H1 (cell line): Measurements from ENCODE around the gene ABL1. TPM values are rescaled to one million over a fixed set of nuclear protein-coding genes. Genes with fewer than 3 reads are reported as not detected.
A peak's percentile ranks its signal among the peaks of the same experiment; 100 is the strongest.

Source experiments
- CTCF ChIA-PET: fragments of 300-600 bp; sonication (Branson Sonifier 250); formaldehyde crosslinking; loops from one replicate; lab custom pipeline; 2021; ENCODE audit not compliant: partially characterized antibody; lab: Charles Lee
- POLR2A ChIA-PET: fragments of 300-600 bp; sonication (Branson Sonifier 250); formaldehyde crosslinking; loops from one replicate; lab custom pipeline; 2021; ENCODE audit warnings: inconsistent platforms; ENCODE audit not compliant: partially characterized antibody; lab: Charles Lee
- DNase-seq, 2 experiments: peaks; one replicate each; pipeline versions ENCODE4 v3.0.0 to v3.0.0-alpha.2; 2010 to 2022; ENCODE audit warnings: low spot score in 2 of 2, low read depth in 1 of 2, mixed read lengths in 1 of 2
- FAIRE-seq: peaks from 2 replicates; lab custom pipeline; 2011; peaks lifted over from hg19 to GRCh38; lab: Jason Lieb, UNC
- H2AFZ ChIP-seq: 2 replicates; pipeline ENCODE4 v1.8.1; 2012; ENCODE audit warnings: low read length, inconsistent platforms
- H2AK5ac ChIP-seq: 2 replicates; pipeline ENCODE4 v1.6.1; 2013; ENCODE audit warnings: low read depth, low read length
- H2BK120ac ChIP-seq: replicated peaks from 2 replicates; pipeline ENCODE3; 2013; ENCODE audit warnings: low read depth, low read length, inconsistent platforms
- H2BK12ac ChIP-seq: 2 replicates; pipeline ENCODE4 v1.6.1; 2013; ENCODE audit warnings: low read depth, low read length
- H2BK15ac ChIP-seq: 2 replicates; pipeline ENCODE4 v1.6.1; 2013; ENCODE audit warnings: low read length
- H2BK20ac ChIP-seq: 2 replicates; pipeline ENCODE4 v1.6.1; 2013; ENCODE audit warnings: low read length
- H2BK5ac ChIP-seq: 2 replicates; pipeline ENCODE4 v1.6.1; 2013; ENCODE audit warnings: low read depth, low read length
- H3K14ac ChIP-seq: 2 replicates; pipeline ENCODE4 v1.6.1; 2013; ENCODE audit warnings: inconsistent platforms; ENCODE audit not compliant: insufficient read length
- H3K18ac ChIP-seq: 2 replicates; pipeline ENCODE4 v1.6.1; 2013; ENCODE audit warnings: low read length; ENCODE audit errors: extremely low read depth
- H3K23ac ChIP-seq: 2 replicates; pipeline ENCODE4 v1.6.1; 2013; ENCODE audit warnings: inconsistent platforms; ENCODE audit not compliant: insufficient read length
- H3K23me2 ChIP-seq: 2 replicates; pipeline ENCODE4 v1.6.1; 2013; ENCODE audit warnings: low read depth, low read length
- H3K27ac ChIP-seq: 2 replicates; pipeline ENCODE4 v1.6.1; 2011; ENCODE audit warnings: low read depth, low read length, inconsistent platforms
- H3K27me3 ChIP-seq, 4 experiments: replicated peaks in 1 of 4; 1 replicate in 1 of 4; 2 replicates in 3 of 4; pipeline versions ENCODE4 v1.6.1 to v1.8.1; 2011 to 2013; ENCODE audit warnings: low read length in 3 of 4, mild to moderate bottlenecking in 3 of 4, inconsistent platforms in 2 of 4, mixed read lengths in 2 of 4, moderate library complexity in 1 of 4; ENCODE audit not compliant: control insufficient read depth in 3 of 4, insufficient read depth in 3 of 4; ENCODE audit errors: extremely low read depth in 1 of 4
- H3K36me3 ChIP-seq, 4 experiments: 2 replicates each; pipeline versions ENCODE4 v1.6.1 to v1.8.1; 2011 to 2013; ENCODE audit warnings: mild to moderate bottlenecking in 4 of 4, low read length in 3 of 4, moderate library complexity in 2 of 4, control low read depth in 1 of 4, inconsistent platforms in 1 of 4; ENCODE audit not compliant: insufficient read depth in 4 of 4, control insufficient read depth in 2 of 4
- H3K4ac ChIP-seq: replicated peaks from 2 replicates; pipeline ENCODE3; 2013; ENCODE audit warnings: low read length, low read depth, mixed read lengths, inconsistent platforms; ENCODE audit not compliant: insufficient read length
- H3K4me1 ChIP-seq, 4 experiments: replicated peaks in 1 of 4; 1 replicate in 1 of 4; 2 replicates in 3 of 4; pipeline versions ENCODE4 v1.6.1 to v1.8.1; 2011 to 2013; ENCODE audit warnings: low read length in 3 of 4, inconsistent platforms in 2 of 4, mixed read lengths in 1 of 4; ENCODE audit not compliant: insufficient read depth in 4 of 4, control insufficient read depth in 3 of 4
- H3K4me2 ChIP-seq, 2 experiments: 2 replicates each; pipeline versions ENCODE4 v1.6.1 to v1.8.1; 2011 to 2013; ENCODE audit warnings: low read depth in 2 of 2, low read length in 2 of 2, control low read depth in 1 of 2, inconsistent platforms in 1 of 2, mild to moderate bottlenecking in 1 of 2; ENCODE audit not compliant: insufficient read depth in 1 of 2
- H3K4me3 ChIP-seq, 4 experiments: fragments of 200-600, 300-600 bp in 1 of 4; sonication (generic), shearing (Covaris generic), sonication (Bioruptor Twin) in 1 of 4; 2 replicates each; pipeline versions ENCODE4 v1.5.1 to v1.8.1; 2011 to 2016; ENCODE audit warnings: low read length in 4 of 4, low read depth in 3 of 4, control low read depth in 2 of 4, inconsistent platforms in 2 of 4, mild to moderate bottlenecking in 2 of 4, mixed read lengths in 1 of 4, moderate library complexity in 1 of 4; ENCODE audit not compliant: insufficient read depth in 2 of 4; ENCODE audit errors: extremely low read depth in 1 of 4
- H3K56ac ChIP-seq: replicated peaks from 2 replicates; pipeline ENCODE3; 2013; ENCODE audit warnings: low read depth, mild to moderate bottlenecking, mixed read lengths, low read length, inconsistent platforms; ENCODE audit not compliant: insufficient read length
- H3K79me1 ChIP-seq: 2 replicates; pipeline ENCODE4 v1.6.1; 2013; ENCODE audit warnings: low read depth, low read length, control low read depth
- H3K79me2 ChIP-seq, 2 experiments: 2 replicates each; pipeline versions ENCODE4 v1.6.1 to v1.8.1; 2012 to 2013; ENCODE audit warnings: low read length in 2 of 2, mild to moderate bottlenecking in 2 of 2, inconsistent platforms in 1 of 2; ENCODE audit not compliant: insufficient read depth in 2 of 2, control insufficient read depth in 1 of 2
- H3K9ac ChIP-seq, 4 experiments: replicated peaks in 1 of 4; 1 replicate in 1 of 4; 2 replicates in 3 of 4; pipeline versions ENCODE4 v1.6.1 to v1.8.1; 2011 to 2013; ENCODE audit warnings: low read depth in 3 of 4, low read length in 3 of 4, control low read depth in 2 of 4, mild to moderate bottlenecking in 2 of 4, moderate library complexity in 2 of 4, inconsistent platforms in 1 of 4; ENCODE audit errors: extremely low read depth in 1 of 4
- H3K9me3 ChIP-seq, 2 experiments: 2 replicates each; pipeline versions ENCODE4 v1.6.1 to v1.8.1; 2012 to 2013; ENCODE audit warnings: mild to moderate bottlenecking in 2 of 2, moderate library complexity in 2 of 2, control low read depth in 1 of 2, inconsistent platforms in 1 of 2, low read depth in 1 of 2, low read length in 1 of 2, mixed read lengths in 1 of 2; ENCODE audit not compliant: insufficient read depth in 2 of 2
- H4K20me1 ChIP-seq, 2 experiments: replicated peaks in 1 of 2; 2 replicates each; pipeline versions ENCODE3 to v1.8.1; 2011 to 2013; ENCODE audit warnings: inconsistent platforms in 2 of 2, low read length in 2 of 2, mild to moderate bottlenecking in 1 of 2; ENCODE audit not compliant: insufficient read depth in 2 of 2, control insufficient read depth in 1 of 2
- H4K5ac ChIP-seq: 2 replicates; pipeline ENCODE4 v1.6.1; 2013; ENCODE audit warnings: low read length, low read depth, mixed read lengths, inconsistent platforms; ENCODE audit not compliant: insufficient read length
- H4K8ac ChIP-seq: 2 replicates; pipeline ENCODE4 v1.8.0; 2013; ENCODE audit warnings: mild to moderate bottlenecking, moderate library complexity, low read length, inconsistent platforms; ENCODE audit not compliant: insufficient read depth; ENCODE audit errors: extremely low read depth
- H4K91ac ChIP-seq: replicated peaks from 2 replicates; pipeline ENCODE3; 2013; ENCODE audit warnings: low read length, mixed read lengths, inconsistent platforms; ENCODE audit not compliant: insufficient read length
- CTCF ChIP-seq, 3 experiments: IDR thresholded peaks; 1 replicate in 2 of 3; 2 replicates in 1 of 3; pipeline versions ENCODE4 v1.5.1 to v1.6.1; 2011; ENCODE audit warnings: low read length in 3 of 3, mild to moderate bottlenecking in 3 of 3, inconsistent platforms in 2 of 3, low read depth in 1 of 3, moderate library complexity in 1 of 3; ENCODE audit not compliant: insufficient read depth in 1 of 3; ENCODE audit errors: control extremely low read depth in 1 of 3
- PHF8 ChIP-seq: fragments of 200-600 bp; sonication (generic); conservative IDR thresholded peaks from 2 replicates; pipeline ENCODE4 v1.7.1; 2012; ENCODE audit warnings: low read depth, mild to moderate bottlenecking, inconsistent platforms, low read length, moderate library complexity
- POLR2A ChIP-seq, 2 experiments: IDR thresholded peaks; 1 replicate in 1 of 2; 2 replicates in 1 of 2; pipeline ENCODE4 v1.6.1; 2011; ENCODE audit warnings: low read depth in 2 of 2, low read length in 2 of 2, mild to moderate bottlenecking in 2 of 2; ENCODE audit errors: control extremely low read depth in 1 of 2
- POU5F1 ChIP-seq: IDR thresholded peaks from 2 replicates; pipeline ENCODE4 v1.6.1; 2011; ENCODE audit warnings: low read depth, mild to moderate bottlenecking, low read length, moderate library complexity
- SAP30 ChIP-seq: fragments of 300-600 bp; sonication (generic); IDR thresholded peaks from 2 replicates; pipeline ENCODE4 v1.7.1; 2012; ENCODE audit warnings: low read length, moderate library complexity, mild to moderate bottlenecking, inconsistent platforms; ENCODE audit not compliant: insufficient read depth, insufficient replicate concordance
- SIN3A ChIP-seq, 2 experiments: IDR thresholded peaks in 1 of 2; conservative IDR thresholded peaks in 1 of 2; 2 replicates each; pipeline ENCODE4 v1.6.1; 2011 to 2012; ENCODE audit warnings: low read length in 2 of 2, improper control_type of control experiment in 1 of 2, low read depth in 1 of 2, mild to moderate bottlenecking in 1 of 2
- SIX5 ChIP-seq: IDR thresholded peaks from 2 replicates; pipeline ENCODE4 v1.6.1; 2011; ENCODE audit warnings: mild to moderate bottlenecking, low read depth, low read length
- TBP ChIP-seq: IDR thresholded peaks from 2 replicates; pipeline ENCODE4 v1.6.1; 2011; ENCODE audit warnings: low read depth, low read length, improper control_type of control experiment
- WGBS, 2 experiments: shearing (Covaris generic) in 1 of 2; methylation state at CpG; one replicate each; pipeline versions ENCODE4 v1.1.6 to v1.1.7; 2013 to 2015; ENCODE audit warnings: low lambda C conversion rate in 2 of 2, mixed read lengths in 2 of 2, inconsistent platforms in 1 of 2, low coverage in 1 of 2, missing lambda C conversion rate in 1 of 2; ENCODE audit not compliant: insufficient replicate concordance in 2 of 2, insufficient coverage in 1 of 2, insufficient read length in 1 of 2; ENCODE audit errors: extremely low coverage in 1 of 2, missing lambda C conversion rate in 1 of 2; 5-methylcytosine and 5-hydroxymethylcytosine counted together
- polyA plus RNA-seq, 7 experiments: library from polyadenylated mRNA; depleted of rRNA in 3 of 7; stranded (reverse) in 5 of 7; unstranded in 2 of 7; fragments of >200 nt in 5 of 7; fragments of 200-250 nt in 2 of 7; gene quantifications; 1 replicate in 5 of 7; 2 replicates in 1 of 7; 4 replicates in 1 of 7; pipeline versions ENCODE4 v1.2.1 to v1.2.3, GENCODE V29; 2011 to 2013; ENCODE audit warnings: missing spikeins in 2 of 7, mixed read lengths in 2 of 7
- total RNA-seq: library from RNA; stranded (reverse); fragmentation: NEBNext Ultra II Directional; extraction: Animal tissue kit (Norgen Biotek cat#: 25700); gene quantifications from 2 replicates; pipeline ENCODE4 v1.2.1, GENCODE V29; 2021

The ABL1 gene
- total and polyA plus RNA-seq, 2 of the 8 experiments (the other 6 are each of a cell fraction or from before 2014, with no cell fraction given): 35.3 to 104 TPM

- H2BK15ac ChIP-seq: no peak overlapping the region
- H3K4ac ChIP-seq: no peak overlapping the region
- no peak overlapping the region for H4K91ac ChIP-seq
- no peak overlapping the region for H2AFZ ChIP-seq
- H3K27me3 ChIP-seq: peaks cover 11 to 13% (median 13%) of the 10 kb centered on the region in 4 experiments
- no peak overlapping the region for H2BK20ac ChIP-seq
- no peaks in the 10 kb centered on the region for H3K9me3 ChIP-seq
- no peak overlapping the region for H3K27ac ChIP-seq
- peaks cover 8 to 47% (median 29%) of the 10 kb centered on the region in 4 experiments for H3K4me1 ChIP-seq
- H3K4me2 ChIP-seq: peak overlapping the region; percentile 5 to 45; a peak in 3 of 4 replicates
- FAIRE-seq (no peak), DNase-seq (peak in 1 of 2 experiments; percentile 62)
- WGBS, 2 experiments: 61% methylated on average over 22 of the region's 26 CpGs; no CpG with 5 or more reads in 1 of the 2 experiments
- no peak overlapping the region for H2BK120ac ChIP-seq
- H3K9ac ChIP-seq: no peak overlapping the region
- no peaks in the 10 kb centered on the region for H3K36me3 ChIP-seq
- H3K14ac ChIP-seq: no peak overlapping the region
- H2AK5ac ChIP-seq: no peak overlapping the region; the same call in 1 of the 2 replicates
- H3K18ac ChIP-seq: peak overlapping the region; percentile 48; the same call in 1 of the 2 replicates
- peaks cover 4% of the 10 kb centered on the region; the same call in 1 of the 2 replicates for H3K23me2 ChIP-seq
- no peaks in the 10 kb centered on the region for H3K79me1 ChIP-seq
- H3K4me3 ChIP-seq: no peak overlapping the region; a peak in 1 of 8 replicates
- H2BK5ac ChIP-seq: peak overlapping the region; percentile 32; the same call in 1 of the 2 replicates
- H4K5ac ChIP-seq: no peak overlapping the region
- H4K8ac ChIP-seq: no peak overlapping the region
- H4K20me1 ChIP-seq: peaks cover 0 to 2% of the 10 kb centered on the region in 2 experiments
- no peaks in the 10 kb centered on the region for H3K79me2 ChIP-seq
- peak overlapping the region; percentile 84; the same call in 1 of the 2 replicates for H2BK12ac ChIP-seq
- H3K23ac ChIP-seq: no peak overlapping the region
- ChIA-PET POLR2A (interaction anchor here (0.7 to 1.4 kb wide), 3 partner anchors 21 to 288 kb away, joined by 3 read pairs; no protein-coding TSS in a partner anchor), CTCF (interaction anchor here (0.8 to 7.8 kb wide), 22 partner anchors 11 to 230 kb away, joined by 3 to 38 read pairs (median 4); no protein-coding TSS in a partner anchor)
- no peak overlapping the region for H3K56ac ChIP-seq
- TF ChIP-seq TBP (no peak), SIN3A (conservative IDR thresholded peaks at IDR 0.05 in 1 of 2, IDR thresholded peaks at IDR 0.05 in 1 of 2; ENCODE audit: low read depth in 1 of 2, low read length in 2 of 2) (no peak), POLR2A (IDR thresholded peaks at IDR 0.05; ENCODE audit: control extremely low read depth in 1 of 2, low read depth in 2 of 2, low read length in 2 of 2) (no peak), SAP30 (no peak), SIX5 (no peak), CTCF (IDR thresholded peaks at IDR 0.05; ENCODE audit: control extremely low read depth in 1 of 3, insufficient read depth in 1 of 3, low read depth in 1 of 3, low read length in 3 of 3) (no peak), POU5F1 (no peak), PHF8 (no peak)
Observed at GRCh38 chr9:130933114-130934046, 98.3 kb downstream of the ABL1 start.
